ENCODE measurements around the gene ZNF423. TPM values are rescaled to one million over a fixed set of nuclear protein-coding genes. Genes with fewer than 3 reads are reported as not detected.

ZNF423 gene
- total RNA-seq, 1 donor from 2014 or later: 49.8 TPM

GRCh38 chr16:49547448-49547847 lies 308.5 kb downstream of the ZNF423 start:
- H3K4me3 Mint-ChIP-seq (ENCODE audit: low read depth): no peak overlapping the region
- no peak for TF ChIP-seq CTCF (IDR thresholded peaks at IDR 0.05; ENCODE audit: unreplicated experiment)
- no peaks in the 10 kb centered on the region for H3K36me3 Mint-ChIP-seq (ENCODE audit: insufficient read depth)
- peaks cover 8% of the 10 kb centered on the region for H3K4me1 Mint-ChIP-seq (ENCODE audit: low read depth)
- H3K27ac Mint-ChIP-seq: no peak overlapping the region
- no peak for DNase-seq (ENCODE audit: low spot score, unreplicated experiment)
- H3K9me3 Mint-ChIP-seq (ENCODE audit: low read depth): no peaks in the 10 kb centered on the region
- H3K27me3 Mint-ChIP-seq: no peaks in the 10 kb centered on the region

GRCh38 chr16:49546735-49547134 lies 309.2 kb downstream of the ZNF423 start:
- no peaks in the 10 kb centered on the region for H3K9me3 Mint-ChIP-seq (ENCODE audit: low read depth)
- H3K4me1 Mint-ChIP-seq (ENCODE audit: low read depth): peaks cover 8% of the 10 kb centered on the region
- H3K36me3 Mint-ChIP-seq (ENCODE audit: insufficient read depth): no peaks in the 10 kb centered on the region
- no peak for TF ChIP-seq CTCF (IDR thresholded peaks at IDR 0.05; ENCODE audit: unreplicated experiment)
- H3K27ac Mint-ChIP-seq: no peak overlapping the region
- no peaks in the 10 kb centered on the region for H3K27me3 Mint-ChIP-seq
- no peak for DNase-seq (ENCODE audit: low spot score, unreplicated experiment)
- H3K4me3 Mint-ChIP-seq (ENCODE audit: low read depth): no peak overlapping the region

- H3K4me3 Mint-ChIP-seq (ENCODE audit: low read depth): no peak overlapping the region
- no peaks in the 10 kb centered on the region for H3K9me3 Mint-ChIP-seq (ENCODE audit: low read depth)
Observed at GRCh38 chr16:49545741-49546448, 310.0 kb downstream of the ZNF423 start.

GRCh38 chr16:49545243-49545642 lies 310.7 kb downstream of the ZNF423 start:
- TF ChIP-seq CTCF (IDR thresholded peaks at IDR 0.05; ENCODE audit: unreplicated experiment): no peak
- peaks cover 1% of the 10 kb centered on the region for H3K4me1 Mint-ChIP-seq (ENCODE audit: low read depth)
- no peaks in the 10 kb centered on the region for H3K27me3 Mint-ChIP-seq
- no peak for DNase-seq (ENCODE audit: low spot score, unreplicated experiment)
- H3K27ac Mint-ChIP-seq: no peak overlapping the region
- no peak overlapping the region for H3K4me3 Mint-ChIP-seq (ENCODE audit: low read depth)
- no peaks in the 10 kb centered on the region for H3K36me3 Mint-ChIP-seq (ENCODE audit: insufficient read depth)
- no peaks in the 10 kb centered on the region for H3K9me3 Mint-ChIP-seq (ENCODE audit: low read depth)

More at GRCh38 chr16:49545741-49546448, 310.0 kb downstream of the ZNF423 start:
- Mint-ChIP-seq H3K27me3 (no peaks in the 10 kb centered on the region), H3K36me3 (ENCODE audit: insufficient read depth) (no peaks in the 10 kb centered on the region), H3K4me1 (ENCODE audit: low read depth) (peaks cover 1% of the 10 kb centered on the region), H3K27ac (no peak overlapping the region)
- no peak for TF ChIP-seq CTCF (IDR thresholded peaks at IDR 0.05; ENCODE audit: unreplicated experiment)
- DNase-seq (ENCODE audit: low spot score, unreplicated experiment): no peak

- Mint-ChIP-seq H3K9me3 (ENCODE audit: low read depth) (no peaks in the 10 kb centered on the region), H3K4me1 (ENCODE audit: low read depth) (peaks cover 1% of the 10 kb centered on the region)
- no peak for TF ChIP-seq CTCF (IDR thresholded peaks at IDR 0.05; ENCODE audit: unreplicated experiment)
Observed at GRCh38 chr16:49544828-49545227, 311.1 kb downstream of the ZNF423 start.

More at GRCh38 chr16:49544828-49545227, 311.1 kb downstream of the ZNF423 start:
- Mint-ChIP-seq H3K4me3 (ENCODE audit: low read depth) (no peak overlapping the region), H3K27ac (no peak overlapping the region), H3K36me3 (ENCODE audit: insufficient read depth) (no peaks in the 10 kb centered on the region), H3K27me3 (no peaks in the 10 kb centered on the region)
- DNase-seq (ENCODE audit: low spot score, unreplicated experiment): no peak
